GM18511 (cell line): ENCODE results near the gene GALR2.

Source experiments
- ATAC-seq: cut with Tn5 transposase; IDR thresholded peaks from one replicate; pipeline ENCODE4 v1.9.1; 2021; ENCODE audit warnings: mild to moderate bottlenecking, moderate library complexity; ENCODE audit not compliant: unreplicated experiment

Gene GALR2

DNA sequence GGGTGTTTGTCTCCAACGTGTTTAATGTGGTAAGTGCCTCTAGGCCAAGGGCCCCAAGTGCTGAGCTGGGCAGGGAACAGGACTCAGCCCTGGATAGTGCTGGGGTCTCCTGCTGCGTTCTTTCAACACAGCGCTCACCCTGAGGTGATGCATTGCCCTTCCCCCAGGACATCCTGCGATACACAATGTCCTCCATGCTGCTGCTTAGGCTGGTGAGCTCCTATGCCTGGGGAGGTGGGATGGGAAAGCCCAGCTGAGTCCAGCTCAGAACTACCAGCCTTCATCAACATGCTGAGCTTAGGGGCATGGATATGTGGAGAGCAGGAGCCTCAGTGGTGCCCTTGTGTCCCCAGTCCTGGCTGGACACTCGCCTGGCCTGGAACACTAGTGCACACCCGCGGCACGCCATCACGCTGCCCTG lies 5.0 kb downstream of the GALR2 start:
- ATAC-seq: no peak

DNA sequence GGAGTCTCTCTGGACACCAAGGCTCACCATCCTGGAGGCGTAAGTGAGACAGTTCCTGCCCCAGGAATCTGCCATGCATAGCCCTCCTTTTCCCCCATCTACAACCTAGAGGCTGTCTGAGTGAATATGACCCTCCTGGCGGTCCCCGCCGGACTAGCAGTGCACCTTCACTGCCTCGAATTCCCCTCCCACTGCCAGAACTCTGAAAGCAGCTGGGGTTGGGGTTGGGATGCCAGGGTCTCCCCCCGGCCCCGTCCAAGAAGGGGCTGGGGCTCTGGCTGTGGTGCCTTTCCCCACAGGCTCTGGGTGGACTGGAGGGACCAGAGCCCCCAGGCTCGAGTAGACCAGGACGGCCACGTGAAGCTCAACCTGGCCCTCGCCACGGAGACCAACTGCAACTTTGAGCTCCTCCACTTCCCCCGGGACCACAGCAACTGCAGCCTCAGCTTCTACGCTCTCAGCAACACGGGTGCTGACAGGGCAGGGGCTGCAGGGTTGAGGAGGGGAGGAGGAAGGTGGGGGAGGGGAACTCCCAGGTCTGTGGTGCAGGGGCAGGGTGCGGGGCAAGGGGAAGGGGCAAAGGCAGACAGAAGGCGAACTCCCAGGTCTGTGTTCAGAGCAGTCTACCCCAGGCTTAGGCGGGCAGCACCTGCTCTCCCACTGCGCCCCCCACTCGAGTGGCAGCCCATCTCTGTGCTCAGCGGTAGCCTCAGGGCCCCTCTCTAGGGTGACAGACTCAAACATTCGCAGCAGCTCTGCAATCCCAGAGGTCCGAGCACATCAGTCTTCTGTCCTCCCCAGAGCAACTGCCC lies 5.6 kb downstream of the GALR2 start:
- ATAC-seq: no peak

DNA sequence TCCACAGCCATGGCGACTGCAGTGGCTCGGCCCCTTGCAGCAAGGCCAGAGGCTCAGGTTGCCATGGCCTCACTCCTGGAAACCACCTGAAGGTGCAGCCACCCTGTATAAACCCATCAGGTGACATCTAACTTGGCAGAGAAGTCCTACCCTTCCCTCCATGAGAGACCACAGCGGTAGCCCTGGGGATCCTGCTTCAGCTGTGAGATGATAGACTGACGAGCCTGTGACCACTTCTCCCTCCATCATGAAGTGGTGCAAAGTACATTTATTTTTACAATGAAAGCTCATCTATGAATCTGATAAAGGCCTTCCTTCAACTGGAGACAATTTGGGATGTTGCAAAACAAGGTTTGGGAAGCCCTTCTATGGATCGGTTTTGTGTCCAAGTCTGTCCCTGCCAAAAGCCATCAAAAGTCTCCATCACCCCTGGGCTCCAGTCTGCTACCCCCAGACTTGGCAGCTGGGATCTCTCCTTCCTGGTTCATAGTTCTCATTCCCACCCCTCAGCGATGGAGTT lies 6.2 kb downstream of the GALR2 start:
- ATAC-seq: no peak

DNA sequence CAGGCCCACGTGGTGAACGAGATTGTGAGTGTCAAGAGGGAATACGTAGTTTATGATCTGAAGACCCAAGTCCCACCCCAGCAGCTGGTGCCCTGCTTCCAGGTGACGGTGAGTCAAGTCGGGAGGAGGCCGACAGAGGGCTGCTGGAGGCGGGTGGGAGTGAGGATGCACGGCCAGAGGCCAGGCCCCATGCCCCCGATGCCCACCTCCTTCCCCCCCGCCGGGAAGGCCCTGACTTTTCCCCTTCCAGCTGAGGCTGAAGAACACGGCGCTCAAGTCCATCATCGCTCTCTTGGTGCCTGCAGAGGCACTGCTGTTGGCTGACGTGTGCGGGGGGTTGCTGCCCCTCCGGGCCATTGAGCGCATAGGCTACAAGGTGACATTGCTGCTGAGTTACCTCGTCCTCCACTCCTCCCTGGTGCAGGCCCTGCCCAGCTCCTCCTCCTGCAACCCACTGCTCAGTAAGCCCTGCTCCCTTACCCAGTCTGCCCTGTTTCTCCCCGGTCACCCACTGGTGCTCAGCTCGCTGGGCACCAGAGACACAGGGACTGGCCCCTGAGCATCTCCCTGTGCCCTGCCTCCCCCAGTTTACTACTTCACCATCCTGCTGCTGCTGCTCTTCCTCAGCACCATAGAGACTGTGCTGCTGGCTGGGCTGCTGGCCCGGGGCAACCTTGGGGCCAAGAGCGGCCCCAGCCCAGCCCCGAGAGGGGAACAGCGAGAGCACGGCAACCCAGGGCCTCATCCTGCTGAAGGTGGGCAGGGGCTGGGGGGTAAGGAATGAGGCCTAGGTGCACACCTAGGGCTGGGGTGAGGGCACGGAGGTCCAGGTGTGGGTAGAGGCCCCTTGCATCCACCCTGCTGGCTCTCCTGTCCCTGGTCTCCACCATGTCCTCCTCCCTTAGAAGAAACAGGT lies 7.0 kb downstream of the GALR2 start:
- ATAC-seq: no peak

DNA sequence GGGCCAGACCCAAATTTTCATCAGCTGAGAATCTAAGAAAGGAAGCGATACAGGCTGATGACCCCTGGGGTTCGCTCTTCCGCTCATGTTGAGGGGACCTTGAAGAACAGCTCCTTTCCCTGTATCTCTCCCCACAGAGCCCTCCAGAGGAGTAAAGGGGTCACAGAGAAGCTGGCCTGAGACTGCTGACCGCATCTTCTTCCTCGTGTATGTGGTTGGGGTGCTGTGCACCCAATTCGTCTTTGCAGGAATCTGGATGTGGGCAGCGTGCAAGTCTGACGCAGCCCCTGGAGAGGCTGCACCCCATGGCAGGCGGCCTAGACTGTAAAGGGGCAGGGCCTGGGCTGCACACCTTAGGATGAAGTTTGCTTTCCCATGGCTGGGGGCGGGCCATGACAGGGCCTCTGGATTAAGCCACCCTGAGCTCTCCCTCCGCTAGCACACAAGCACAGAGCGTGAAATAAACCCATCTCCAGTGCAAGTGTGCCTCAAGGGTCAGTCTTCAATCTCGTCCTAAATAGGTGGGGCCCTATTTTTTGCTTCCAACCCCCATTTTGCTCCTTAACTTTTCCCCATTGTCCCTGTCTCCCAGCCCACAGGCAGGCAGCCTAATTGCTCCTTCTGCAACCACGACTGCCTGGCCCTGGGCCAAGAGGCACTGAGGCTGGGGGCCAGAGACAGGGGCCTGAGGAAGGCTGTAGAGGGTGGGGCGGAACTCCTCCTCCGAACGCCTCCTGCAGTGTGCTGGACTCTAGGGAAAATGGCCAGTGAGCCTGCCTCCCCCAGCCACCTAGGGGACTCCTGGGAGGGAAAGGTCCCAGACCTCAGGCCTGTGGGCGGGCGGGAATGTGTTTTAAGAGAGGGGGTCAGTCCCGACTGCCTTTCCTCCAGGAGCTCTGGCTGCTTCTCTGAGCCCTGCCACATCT lies 8.0 kb downstream of the GALR2 start:
- ATAC-seq: no peak

DNA sequence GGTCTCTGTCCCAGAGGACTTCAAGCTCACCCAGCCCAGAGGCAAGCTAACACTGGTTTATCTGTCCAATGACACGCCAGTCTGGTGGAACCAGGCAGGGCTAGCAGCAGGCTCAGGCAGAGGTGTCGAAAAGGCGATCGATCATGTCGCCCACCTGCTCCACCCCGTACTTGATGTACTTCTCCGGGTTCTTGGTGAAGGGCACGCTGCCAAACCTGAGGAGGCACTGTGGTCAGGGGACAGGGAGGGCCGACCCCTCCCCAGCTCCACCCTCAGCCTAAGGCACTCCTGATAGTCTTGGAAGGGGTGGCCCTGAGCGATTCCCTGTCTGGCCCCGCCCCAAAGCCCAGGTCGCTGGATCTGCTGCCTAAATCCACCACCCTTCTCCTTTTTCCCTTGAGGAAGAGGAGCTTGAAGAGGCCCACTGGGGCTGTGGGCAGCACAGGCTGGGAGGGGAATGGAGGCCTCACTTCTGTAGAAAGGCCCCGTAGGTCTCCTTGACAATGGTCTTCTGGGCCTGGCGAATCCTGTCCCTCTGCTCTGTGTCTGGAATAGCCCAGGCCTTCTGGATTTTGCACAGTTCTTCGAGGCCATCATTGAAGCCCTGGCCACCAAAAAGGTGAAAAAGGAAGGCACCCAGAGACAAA lies 9.1 kb downstream of the GALR2 start:
- ATAC-seq: no peak

DNA sequence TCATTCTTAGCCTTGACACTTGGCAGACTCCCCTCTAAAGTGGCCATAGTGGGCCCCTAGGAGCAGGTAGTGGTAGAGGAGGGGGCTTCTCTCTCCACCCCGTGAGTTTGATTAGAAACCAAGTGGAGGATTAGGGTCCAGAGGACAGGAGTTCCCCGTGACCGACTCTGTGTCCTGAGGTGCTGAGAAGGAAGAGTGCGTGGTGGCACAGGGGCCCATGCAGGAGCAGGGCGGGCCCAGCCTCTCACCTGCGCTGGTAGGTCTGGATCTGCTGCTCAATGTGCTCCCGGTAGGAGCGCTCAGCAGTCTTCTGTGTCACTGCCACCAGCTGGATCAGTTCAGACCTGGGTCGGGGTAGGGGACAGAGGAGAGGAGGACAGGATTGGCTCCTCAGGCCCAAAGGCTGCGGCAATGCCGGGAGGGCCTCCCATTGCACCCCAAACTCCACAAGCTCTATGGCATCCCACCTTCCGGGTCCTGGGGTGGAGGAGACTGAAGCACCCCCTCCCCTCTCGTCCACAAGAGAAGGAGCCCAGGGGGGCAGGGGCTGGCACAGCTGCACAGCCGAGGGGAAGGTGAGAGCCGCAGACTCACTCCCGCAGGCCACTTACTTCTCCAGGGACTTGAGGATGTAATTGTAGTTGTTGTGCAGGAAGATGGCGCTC lies 10.6 kb downstream of the GALR2 start:
- no peak for ATAC-seq

DNA sequence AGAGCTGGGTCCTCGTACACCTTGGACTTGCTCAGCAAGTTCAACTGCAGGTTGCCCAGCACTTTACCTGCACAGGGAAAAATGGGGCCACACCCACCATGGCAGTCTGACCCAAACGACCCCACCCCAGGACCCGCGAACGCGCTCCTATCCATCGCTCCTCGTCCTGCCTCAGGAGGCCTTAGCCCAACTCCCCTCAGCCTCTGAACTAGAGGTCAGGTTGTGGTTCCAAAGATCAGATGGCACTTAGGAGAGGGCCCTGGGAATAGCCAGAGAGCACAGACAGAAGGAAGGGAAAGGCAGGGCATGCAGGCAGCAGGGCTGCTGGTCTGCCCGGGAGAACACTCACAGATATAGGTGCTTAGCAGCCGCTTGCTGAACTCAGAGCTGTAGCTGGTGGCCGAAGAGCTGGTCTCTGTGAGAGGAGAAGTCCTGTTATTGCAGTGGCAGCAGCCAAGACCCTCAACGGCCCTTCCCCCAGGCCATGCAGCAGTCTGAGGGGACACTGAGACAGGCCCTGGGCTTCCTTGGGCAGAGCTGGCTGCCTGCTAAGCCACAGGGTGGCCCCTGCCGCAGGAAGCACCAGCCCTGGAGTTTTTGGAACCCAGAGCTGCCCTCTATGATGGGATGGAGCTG lies 11.3 kb downstream of the GALR2 start:
- ATAC-seq: no peak

DNA sequence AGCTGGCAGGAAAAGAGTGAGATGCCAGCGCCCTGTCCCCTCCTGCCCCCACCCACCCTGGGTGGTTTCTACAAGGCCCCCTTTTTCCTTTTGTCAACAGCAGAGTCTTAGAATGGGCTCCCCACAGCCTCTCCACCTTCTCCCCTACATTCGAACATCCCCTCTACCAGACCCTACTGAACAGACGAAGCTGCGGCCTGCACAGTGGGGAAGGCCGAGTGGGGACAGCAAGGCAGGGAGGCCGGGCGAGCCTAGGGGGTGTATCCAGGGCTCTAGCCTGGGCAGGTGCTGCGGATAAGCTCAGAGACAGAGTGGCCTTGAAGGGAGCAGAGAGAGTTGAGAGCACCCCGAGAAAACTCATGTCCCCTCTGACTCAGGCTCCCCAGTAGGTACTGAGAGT lies 11.8 kb downstream of the GALR2 start:
- ATAC-seq: no peak

DNA sequence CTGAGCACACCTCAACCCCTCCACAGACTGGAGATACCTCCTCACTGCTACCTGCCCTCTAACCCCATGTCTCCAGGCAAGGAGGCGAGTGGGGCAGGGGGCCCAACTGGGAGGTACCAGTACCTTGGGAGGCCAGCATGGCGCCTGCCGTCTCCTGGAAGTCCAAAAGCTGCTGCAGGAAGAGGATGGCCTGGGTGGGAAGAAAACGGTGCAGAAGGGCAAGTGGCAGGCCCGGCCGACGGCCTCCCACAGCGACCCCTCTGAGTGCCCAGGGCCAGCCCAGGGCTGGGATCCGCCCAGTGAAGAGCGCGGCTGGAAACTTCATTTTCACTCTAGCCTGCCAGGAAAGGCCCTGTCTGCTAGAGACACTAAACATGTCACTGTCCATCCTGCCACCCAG lies 12.9 kb downstream of the GALR2 start:
- no peak for ATAC-seq

DNA sequence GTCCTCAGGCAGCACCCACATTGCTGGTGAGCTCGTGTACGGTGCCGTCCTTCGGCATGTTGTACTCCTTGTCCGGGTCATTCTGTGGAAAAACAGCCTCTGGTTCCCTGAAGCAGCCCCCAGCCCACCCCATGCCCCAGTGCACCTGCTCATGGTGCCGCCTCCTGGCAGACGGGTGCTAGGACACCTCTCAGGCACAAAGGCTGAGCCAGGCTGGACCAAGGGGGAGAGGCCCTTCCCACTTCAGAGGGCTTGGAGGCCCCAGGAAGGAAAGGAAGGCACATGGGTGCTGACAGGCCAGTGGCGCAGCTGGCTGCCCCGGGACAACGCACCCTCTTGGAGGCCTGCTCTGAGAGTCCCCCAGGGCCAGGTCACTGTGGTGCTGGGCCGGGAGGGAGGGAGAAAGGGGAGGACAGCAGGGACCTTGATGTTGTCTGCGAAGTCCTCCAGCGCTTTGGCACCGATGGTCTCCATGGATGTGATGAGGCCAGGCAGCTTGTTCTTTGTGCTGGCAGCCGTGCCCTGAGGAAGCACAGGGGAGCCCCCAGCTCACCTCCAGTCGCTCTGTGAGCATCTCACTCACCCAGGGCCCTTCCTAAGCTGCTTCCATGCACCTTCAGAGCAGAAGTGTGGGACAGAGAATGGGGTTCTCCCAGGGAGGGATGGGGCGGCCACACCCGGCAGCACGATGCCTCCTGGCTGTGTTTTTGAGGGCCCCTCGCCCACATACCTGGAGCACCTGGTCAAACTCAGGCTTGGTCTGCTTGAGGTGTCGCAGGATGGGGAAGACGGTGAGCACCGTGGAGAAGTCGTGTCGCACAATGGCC lies 13.7 kb downstream of the GALR2 start:
- no peak for ATAC-seq

DNA sequence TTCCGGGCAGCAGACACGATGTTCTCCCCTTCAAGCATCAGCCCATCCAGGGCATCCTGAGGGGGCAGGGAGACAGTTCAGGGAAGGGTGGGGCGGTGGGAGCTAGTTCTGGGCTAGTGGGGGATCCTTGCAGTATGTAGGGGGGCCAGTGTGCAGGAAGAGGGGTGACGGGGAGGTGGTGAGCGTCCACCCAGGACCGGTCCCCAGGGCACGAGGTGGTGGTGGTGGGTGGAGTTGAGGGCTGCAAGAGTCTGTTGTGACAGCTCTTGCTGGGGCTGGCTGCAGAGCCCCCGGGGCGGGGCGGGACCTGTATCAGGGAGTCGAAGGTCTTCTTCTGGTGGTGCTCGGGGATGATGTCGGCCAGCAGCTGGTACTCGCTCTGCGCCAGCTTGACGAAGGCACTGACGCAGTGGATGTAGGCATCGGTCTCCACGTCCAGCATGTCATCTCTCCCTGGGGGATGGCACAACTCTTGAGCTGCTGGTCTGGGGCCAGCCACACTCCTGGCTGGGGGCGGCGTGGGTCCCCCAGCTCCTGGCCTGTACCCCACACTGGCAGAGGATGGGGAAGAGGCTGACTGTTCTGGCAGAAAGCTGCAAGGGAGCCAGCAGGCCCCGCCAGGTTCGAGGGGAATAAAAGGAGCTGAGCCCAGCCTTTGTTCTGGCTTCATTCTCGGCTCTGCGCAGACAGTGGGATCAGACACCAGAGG lies 14.4 kb downstream of the GALR2 start:
- no peak for ATAC-seq

DNA sequence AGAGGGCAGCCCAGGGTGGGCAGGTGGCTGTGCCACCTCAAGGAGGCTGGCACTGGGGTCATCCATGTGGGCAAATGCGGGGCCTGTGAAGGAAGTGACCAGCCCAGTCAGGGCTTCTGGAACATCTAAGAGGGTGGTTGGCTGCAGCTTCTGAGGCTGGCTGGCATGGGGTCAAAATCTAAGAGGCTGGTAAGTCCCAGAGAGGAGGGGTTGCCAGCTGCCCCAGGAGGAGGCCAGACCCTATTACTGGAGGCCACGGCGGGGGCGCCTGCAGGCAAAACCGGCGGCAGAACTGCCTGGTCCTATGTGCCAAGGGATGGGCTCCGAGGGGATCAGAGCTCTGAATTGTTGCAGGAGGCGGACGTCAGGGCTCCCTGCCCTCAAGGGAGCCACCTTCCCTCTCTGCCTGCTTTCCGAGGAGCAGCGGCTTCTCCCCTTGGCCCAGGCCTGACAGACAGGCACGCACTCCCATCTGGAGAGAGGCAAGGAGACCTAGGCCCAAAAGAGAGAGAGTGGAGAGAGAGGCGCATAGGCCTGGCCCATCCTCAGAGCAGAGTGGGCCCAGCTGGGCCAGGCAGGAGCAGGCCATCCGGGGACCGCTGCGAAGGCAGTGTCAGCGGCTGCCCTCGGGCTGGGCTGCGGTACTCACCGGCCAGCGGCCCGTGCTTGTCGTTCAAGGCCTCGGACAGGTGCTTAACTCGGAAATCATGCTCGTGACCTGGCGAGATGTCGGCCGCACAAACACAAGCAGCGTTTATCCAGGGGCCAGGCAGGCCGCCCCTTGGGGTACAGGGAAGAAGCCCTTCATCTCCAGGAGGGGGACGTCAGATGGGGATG lies 15.3 kb downstream of the GALR2 start:
- ATAC-seq: no peak

DNA sequence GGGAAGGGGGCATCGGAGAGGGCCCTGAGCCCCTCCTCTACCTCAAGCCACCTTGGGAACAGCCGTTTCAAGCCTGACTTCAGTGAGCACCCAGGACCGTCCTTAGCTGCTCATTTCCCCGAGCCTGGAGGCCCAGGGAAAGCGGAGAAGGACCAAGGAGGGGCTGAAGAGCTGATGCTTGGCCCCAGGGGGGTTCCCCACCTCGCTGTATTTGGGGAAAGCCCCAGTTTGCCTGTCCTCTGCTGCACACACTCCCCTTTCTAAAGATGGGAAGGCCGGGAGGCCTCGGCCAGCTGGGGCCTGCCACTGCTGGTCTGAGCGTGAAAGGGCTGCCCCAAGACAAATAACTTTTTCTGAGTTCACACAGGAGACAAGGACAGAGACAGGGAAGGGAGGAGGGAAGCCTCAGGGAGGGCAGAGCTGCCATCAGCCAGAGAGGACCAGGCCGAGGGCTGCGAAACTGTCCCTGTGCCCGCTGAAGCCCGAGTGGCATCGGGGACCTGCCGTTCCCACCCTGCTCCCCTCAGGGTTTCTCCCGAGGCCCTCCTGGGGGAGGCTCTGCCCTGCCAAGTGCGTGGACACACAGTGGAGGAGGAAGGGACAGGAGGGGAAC lies 16.0 kb downstream of the GALR2 start:
- no peak for ATAC-seq

DNA sequence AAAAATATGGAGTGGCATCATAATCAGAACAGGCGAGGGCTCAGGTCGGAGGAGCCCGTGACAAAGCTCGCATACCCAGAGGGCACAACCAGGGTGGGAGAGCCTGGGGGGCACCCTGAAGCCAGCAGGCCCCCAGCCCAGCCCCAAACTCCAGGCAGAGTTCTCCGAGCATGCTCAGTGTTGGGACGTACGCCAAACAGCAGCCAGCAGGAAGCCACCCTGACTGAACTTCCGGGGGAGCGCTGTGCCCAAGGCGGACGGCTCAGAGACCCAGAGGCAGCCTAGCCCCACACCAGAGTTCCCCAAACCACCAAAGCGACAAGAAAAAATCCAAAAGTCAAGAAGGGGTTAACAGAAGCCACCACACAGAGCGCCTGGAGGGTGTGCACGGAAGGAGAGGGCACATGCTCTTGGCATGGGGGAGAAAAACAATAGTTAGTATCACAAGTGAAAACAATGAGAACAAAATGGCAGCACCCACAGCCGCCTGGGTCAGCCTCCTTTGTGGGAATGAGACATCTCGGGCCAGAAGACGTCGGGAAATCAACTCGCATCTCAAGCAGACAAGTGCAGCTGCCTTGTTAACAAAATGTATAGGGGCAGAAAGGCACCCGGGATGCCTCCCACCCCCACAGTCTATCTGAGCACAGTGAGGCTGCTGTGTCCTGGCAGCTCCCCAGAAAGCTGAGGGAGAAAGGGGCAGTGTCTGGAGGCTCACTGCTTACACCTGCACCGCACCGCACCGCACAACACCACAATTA lies 17.1 kb downstream of the GALR2 start:
- no peak for ATAC-seq
